Astrocyte of the cerebellum (primary cell): ENCODE results near the gene SLC38A3.

Experiments
- DNase-seq: peaks from one replicate; pipeline ENCODE4 v3.0.0-alpha.2; 2011; ENCODE audit warnings: low read depth
- H3K4me3 ChIP-seq: 2 replicates; pipeline ENCODE4 v1.5.1; 2011; ENCODE audit warnings: mild to moderate bottlenecking, low read depth, low read length, moderate library complexity
- in situ Hi-C: cut with HindIII; loops from 2 replicates; pipeline ENCODE4 v1.10.0; 2017; ENCODE audit warnings: low sequenced_read_pairs
- TF ChIP-seq, protein P1 (sequence below): IDR thresholded peaks from 2 replicates; pipeline ENCODE4 v1.5.1; 2012; ENCODE audit warnings: low read length, low read depth, moderate library complexity, mild to moderate bottlenecking; ENCODE audit errors: missing control alignments

The SLC38A3 gene

DNA sequence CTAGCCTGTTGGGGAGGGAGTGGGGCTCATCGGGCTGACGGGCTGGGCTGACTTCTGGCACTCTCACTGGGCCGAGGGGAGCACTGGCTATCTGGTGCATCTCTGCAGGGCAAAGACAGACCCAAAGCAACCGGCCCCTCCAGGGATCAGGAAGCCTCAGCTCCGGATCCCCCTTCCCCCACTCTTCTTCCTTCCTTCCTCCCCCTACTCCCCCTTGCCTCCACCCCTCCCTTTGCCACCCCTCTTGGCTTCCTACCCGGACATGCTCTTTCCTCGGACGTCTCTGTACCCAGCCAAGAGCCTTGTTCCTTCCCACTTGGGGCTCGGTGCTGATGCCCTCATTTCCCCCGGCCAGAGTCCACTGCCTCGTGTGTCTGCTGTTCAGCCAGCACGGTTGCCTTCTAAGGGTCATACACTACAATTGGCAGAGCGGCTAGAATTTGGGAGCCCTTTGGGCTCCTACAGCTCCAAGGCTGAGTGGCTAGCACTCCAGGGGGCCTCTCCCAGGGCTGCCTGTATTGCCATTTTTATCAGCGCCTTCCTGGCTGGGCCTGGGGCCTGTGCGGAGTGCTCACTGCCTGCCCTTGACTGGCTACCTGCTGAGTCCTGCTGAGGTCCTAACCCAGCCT is 39.0 kb upstream of the SLC38A3 start:
- in situ Hi-C loops: no loop called here
- TF ChIP-seq, protein P1, sequence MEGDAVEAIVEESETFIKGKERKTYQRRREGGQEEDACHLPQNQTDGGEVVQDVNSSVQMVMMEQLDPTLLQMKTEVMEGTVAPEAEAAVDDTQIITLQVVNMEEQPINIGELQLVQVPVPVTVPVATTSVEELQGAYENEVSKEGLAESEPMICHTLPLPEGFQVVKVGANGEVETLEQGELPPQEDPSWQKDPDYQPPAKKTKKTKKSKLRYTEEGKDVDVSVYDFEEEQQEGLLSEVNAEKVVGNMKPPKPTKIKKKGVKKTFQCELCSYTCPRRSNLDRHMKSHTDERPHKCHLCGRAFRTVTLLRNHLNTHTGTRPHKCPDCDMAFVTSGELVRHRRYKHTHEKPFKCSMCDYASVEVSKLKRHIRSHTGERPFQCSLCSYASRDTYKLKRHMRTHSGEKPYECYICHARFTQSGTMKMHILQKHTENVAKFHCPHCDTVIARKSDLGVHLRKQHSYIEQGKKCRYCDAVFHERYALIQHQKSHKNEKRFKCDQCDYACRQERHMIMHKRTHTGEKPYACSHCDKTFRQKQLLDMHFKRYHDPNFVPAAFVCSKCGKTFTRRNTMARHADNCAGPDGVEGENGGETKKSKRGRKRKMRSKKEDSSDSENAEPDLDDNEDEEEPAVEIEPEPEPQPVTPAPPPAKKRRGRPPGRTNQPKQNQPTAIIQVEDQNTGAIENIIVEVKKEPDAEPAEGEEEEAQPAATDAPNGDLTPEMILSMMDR: no peak
- no peak overlapping the region for H3K4me3 ChIP-seq
- DNase-seq: no peak

DNA sequence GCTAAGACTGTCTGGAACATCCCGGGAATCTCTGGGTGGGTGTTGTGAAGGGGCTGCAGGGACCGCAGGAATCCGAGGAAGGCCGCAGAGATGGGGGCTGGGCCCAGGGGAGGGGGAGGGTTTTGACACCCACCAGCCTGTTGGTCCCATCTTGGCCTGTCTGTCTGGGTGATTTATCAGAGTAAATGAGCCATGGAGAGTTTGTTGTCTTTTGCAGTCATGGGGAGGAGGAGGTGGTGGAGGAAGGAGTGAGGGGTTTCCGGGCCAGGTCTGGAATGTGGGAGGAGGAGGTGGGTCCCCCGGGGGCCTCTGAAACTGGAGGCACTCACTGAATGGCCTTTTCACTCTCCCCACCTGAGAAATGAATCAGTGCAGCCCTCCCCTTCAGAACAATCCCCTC is 38.5 kb upstream of the SLC38A3 start:
- no peak overlapping the region for H3K4me3 ChIP-seq
- DNase-seq: no peak
- TF ChIP-seq, protein P1: no peak
- in situ Hi-C loops: no loop called here

DNA sequence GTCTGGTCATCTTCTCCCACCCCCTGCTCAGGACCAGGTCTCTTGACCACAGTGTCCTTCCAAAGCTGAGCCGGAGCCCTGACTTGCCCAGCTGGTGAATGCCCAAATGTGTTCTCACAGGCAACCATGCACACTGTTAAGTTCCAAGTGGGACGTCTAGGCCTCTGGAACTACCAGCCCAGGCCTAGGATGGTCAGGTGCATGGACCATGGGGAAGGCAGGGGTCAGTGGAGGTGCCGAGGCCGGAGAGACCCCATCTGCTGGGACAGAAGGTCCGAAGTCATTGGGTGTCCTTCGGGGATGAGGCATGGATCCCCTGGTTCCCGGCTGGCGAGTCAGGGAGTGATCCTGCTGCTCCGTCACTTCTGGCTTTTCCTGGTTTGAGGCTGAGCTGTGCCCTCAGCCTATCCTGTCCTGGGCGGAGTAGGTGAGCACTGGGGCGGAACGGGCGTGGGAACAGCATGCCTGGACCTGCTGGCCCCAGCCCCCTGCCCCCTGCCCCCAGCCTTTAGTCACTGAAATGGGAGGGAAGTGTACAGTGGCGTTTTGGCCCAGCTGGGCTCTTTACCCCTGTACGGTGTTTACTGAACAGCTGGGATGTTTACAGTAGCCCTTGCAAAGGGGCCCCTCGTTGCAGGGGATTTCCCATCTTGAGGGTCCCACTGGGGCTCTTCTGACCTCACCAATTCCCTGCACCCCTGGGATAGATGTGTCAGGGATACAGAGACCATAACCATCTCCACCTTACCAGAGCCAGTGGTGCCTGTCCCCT is 37.8 kb upstream of the SLC38A3 start:
- TF ChIP-seq, protein P1: no peak
- in situ Hi-C loops: no loop called here
- H3K4me3 ChIP-seq: no peak overlapping the region
- no peak for DNase-seq

DNA sequence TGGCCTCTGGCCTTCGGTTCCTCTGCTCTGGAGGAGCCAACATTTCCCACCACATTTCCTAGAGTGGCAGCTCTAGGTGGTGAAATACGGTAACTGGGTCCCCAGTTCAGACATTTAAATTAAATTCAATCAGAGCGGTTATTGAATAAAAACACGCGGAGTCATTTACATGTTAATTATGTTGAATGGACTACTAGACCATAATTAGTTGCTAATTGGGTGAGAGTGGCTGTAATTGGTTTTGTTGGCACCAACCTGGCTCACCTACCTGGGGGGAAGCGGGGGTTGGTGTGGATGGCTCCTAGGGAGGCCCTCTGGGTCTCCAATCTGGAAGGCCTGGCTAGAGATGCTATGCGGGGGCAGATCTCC is 37.2 kb upstream of the SLC38A3 start:
- in situ Hi-C loops: no loop called here
- H3K4me3 ChIP-seq: no peak overlapping the region
- no peak for DNase-seq
- TF ChIP-seq, protein P1: no peak

DNA sequence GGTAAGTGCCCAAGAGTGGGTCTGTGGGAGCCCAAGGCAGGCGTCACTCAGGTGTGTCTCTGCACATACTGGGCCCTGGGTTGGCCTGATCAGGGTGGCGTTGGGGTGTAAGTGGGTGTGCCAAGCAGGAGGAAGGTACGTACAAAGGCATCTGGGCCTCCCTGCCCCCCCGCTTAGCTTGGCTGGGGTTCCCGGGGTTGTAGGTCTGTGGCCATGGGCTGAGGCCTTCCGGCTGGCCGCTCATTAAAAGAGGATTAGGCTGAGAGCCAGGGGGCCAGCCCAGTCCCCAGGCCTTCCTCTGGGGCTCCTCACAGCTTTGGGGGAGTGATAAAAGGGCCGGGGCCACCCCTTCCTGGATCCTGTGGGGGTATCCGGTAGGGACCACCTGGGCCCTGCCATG is 36.7 kb upstream of the SLC38A3 start:
- TF ChIP-seq, protein P1: no peak

DNA sequence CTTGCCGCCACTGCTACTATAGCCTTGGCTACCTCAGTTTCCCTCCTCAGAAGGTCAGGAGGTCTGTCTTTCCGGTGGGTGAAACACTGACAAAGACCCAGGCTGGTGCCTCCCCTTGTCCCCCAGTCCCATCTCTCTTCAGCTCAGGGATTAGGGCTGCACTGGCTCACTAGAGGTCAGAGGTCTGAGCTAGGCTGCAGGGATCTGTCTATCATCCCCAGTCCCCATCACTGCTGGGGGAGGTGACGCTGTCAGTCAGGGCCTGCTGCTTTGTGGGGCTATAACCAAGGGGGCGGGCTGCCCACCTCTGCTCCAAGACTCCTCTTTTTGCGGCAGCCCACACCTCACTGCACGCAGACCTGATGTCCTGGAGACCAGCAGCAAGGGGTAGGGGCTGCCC is 36.3 kb upstream of the SLC38A3 start:
- in situ Hi-C loops: no loop called here
- H3K4me3 ChIP-seq: no peak overlapping the region
- no peak for DNase-seq
- TF ChIP-seq, protein P1: no peak

More for the DNA sequence above, 36.7 kb upstream of the SLC38A3 start:
- in situ Hi-C loops: no loop called here
- DNase-seq: no peak
- H3K4me3 ChIP-seq: no peak overlapping the region
